ENCODE results near the gene MEX3D. TPM values are rescaled to one million over a fixed set of nuclear protein-coding genes. Genes with fewer than 3 reads are reported as not detected.

Gene MEX3D
- total RNA-seq, 1 donor from 2014 or later = 20.5 TPM

DNA sequence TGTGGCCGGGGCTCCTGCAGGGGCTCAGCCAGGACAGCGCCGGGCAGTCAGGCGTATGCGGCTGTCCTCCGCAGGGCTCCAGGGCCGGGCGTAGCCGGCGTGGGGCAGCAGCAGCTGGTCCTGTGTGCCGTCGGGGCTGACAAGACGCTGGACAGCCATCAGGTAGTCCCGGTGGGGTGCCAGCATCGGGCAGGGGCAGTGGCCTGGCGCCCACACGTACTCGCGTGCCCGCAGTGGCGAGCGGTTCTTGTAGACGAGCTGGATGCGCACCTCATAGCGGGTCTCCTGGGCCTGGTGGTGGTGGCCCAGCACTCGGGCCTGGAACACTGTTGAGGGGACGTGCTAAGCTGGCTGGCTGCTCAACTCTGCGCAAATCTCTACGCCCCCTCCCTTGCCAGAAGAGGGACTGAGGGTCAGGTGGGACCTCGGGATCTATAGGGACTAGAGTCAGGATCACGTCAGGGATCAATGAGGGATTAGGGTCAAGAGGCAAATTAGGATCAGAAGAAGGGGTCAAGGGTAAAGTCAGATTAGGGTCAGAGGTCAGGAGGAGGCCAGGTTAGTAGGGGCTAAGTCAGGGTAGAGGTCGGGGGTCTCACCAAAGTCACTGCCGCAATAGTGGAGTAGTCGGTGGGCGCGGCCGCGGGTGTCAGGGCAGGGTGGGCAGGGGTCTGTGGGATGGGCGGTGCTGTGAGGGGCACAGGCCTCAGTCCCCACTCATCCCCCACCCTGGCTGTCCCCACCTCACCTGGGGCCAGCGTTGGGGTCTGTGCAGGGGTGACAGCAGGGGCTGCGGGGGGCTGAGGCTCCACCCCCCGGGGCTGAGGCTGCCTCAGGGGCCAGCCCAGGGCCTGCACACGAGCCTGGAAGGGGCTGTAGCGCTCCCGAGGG lies 61.9 kb downstream of the MEX3D start:
- no peak for DNase-seq (ENCODE audit: low spot score)

DNA sequence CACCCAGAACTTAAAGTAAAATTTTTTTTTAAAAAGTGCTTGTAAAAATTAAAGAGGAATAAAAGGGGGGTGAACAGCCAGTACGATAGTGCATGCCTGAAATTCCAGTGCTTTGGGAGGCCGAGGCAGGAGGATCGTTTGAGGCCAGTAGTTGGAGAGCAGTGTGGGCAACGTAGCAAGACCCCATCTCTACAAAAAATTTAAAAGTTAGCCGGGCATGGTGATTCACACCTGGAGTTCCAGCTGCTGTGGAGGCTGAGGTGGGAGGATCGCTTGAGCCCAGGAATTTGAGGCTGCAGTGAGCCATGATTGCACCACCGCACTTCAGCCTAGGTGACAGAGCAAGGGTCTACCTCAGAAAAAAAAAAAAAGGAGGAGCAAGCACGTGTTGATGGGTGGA lies 63.1 kb downstream of the MEX3D start:
- DNase-seq (ENCODE audit: low spot score) = no peak

Other genes starting within 250 kb of the MEX3D start
- 75.3 TPM for gene NDUFS7, start 184.4 kb downstream of the MEX3D start, total RNA-seq
- 8.4 TPM for gene GAMT, start 166.8 kb downstream of the MEX3D start, total RNA-seq
- 110 TPM for gene DAZAP1, start 160.7 kb downstream of the MEX3D start, total RNA-seq
- gene RPS15, start 129.9 kb downstream of the MEX3D start, total RNA-seq = 909 TPM
- 0.10 TPM for gene APC2, start 118.2 kb downstream of the MEX3D start, total RNA-seq
- 21.6 TPM for gene C19orf25, start 89.1 kb downstream of the MEX3D start, total RNA-seq
- 0.96 TPM for gene PCSK4, start 78.0 kb downstream of the MEX3D start, total RNA-seq
- 7.4 TPM for gene REEP6, start 77.1 kb downstream of the MEX3D start, total RNA-seq
- 1.8 TPM for gene ADAMTSL5, start 55.3 kb downstream of the MEX3D start, total RNA-seq
- gene PLK5, start 44.2 kb downstream of the MEX3D start, total RNA-seq = not detected
- gene MBD3, start 24.5 kb upstream of the MEX3D start, total RNA-seq = 65.0 TPM
- 239 TPM for gene UQCR11, start 37.1 kb upstream of the MEX3D start, total RNA-seq
- 44.4 TPM for gene TCF3, start 84.3 kb upstream of the MEX3D start, total RNA-seq
- not detected for gene ONECUT3, start 185.2 kb upstream of the MEX3D start, total RNA-seq
- gene ATP8B3, start 244.0 kb upstream of the MEX3D start, total RNA-seq = 0.80 TPM

Measured in mesenteric fat pad (tissue), 1 donor.